GM12873 (cell line): Measurements from ENCODE around the gene IFNA14.
"Not testable (repeated sequence)": the region's sequence is repeated elsewhere in the genome, so short reads cannot be mapped to it uniquely, and the experiment has no call there.

ENCODE experiments used
- CTCF ChIP-seq: IDR thresholded peaks from 2 replicates; pipeline ENCODE4 v1.5.1; 2012; ENCODE audit warnings: low read depth, mild to moderate bottlenecking, moderate library complexity, low read length, control low read depth; ENCODE audit not compliant: insufficient read depth; ENCODE audit errors: missing control alignments

IFNA14 gene

GRCh38 chr9:21244836-21245235 is 5.0 kb upstream of the IFNA14 start:
- no peak for TF ChIP-seq CTCF

GRCh38 chr9:21235468-21236359 is 4.1 kb downstream of the IFNA14 start:
- peak; percentile 71 for TF ChIP-seq CTCF

GRCh38 chr9:21234153-21234687 is 5.6 kb downstream of the IFNA14 start:
- TF ChIP-seq CTCF: no peak

GRCh38 chr9:21233258-21233657 is 6.5 kb downstream of the IFNA14 start:
- no peak for TF ChIP-seq CTCF

- no peak for TF ChIP-seq CTCF
Observed at GRCh38 chr9:21228122-21228521, 11.7 kb downstream of the IFNA14 start, which contains the start of gene IFNA17. IFNA17 (minus strand) TSS chr9:21228222; CDS start chr9:21228173, 49 bp downstream.

GRCh38 chr9:21217211-21217610 is 22.6 kb downstream of the IFNA14 start, which contains the start of gene IFNA16:
IFNA16 (minus strand) TSS chr9:21217311; CDS start chr9:21217305, 6 bp downstream.
- TF ChIP-seq CTCF: not testable (repeated sequence)
